ENCODE data around the gene OSBPL5.

OSBPL5 gene

GRCh38 chr11:3177931-3178330, 12.8 kb upstream of the OSBPL5 start:
- no peak overlapping the region for H3K4me3 ChIP-seq (ENCODE audit: low read length)
- H2AFZ ChIP-seq (ENCODE audit: low read depth, low read length), result no peak overlapping the region
- H3K27ac ChIP-seq (ENCODE audit: low read length), result no peak overlapping the region
- H3K4me1 ChIP-seq (ENCODE audit: low read length), result no peaks in the 10 kb centered on the region
- H3K36me3 ChIP-seq (replicated peaks; ENCODE audit: low read depth, low read length), result no peaks in the 10 kb centered on the region
- no peaks in the 10 kb centered on the region for H3K27me3 ChIP-seq (ENCODE audit: low read depth, low read length)
- no peak for TF ChIP-seq EZH2phosphoT487 (IDR thresholded peaks at IDR 0.05; ENCODE audit: low read depth)
- TF ChIP-seq CTCF (IDR thresholded peaks at IDR 0.05; ENCODE audit: low read depth, low read length), result no peak
- no peak overlapping the region for H3K4me2 ChIP-seq (ENCODE audit: low read length)
- H3K79me2 ChIP-seq (ENCODE audit: low read length), result no peaks in the 10 kb centered on the region
- H3K9ac ChIP-seq (ENCODE audit: low read length), result no peak overlapping the region
- no peaks in the 10 kb centered on the region for H4K20me1 ChIP-seq (ENCODE audit: insufficient read depth, low read length)
- peaks cover 11% of the 10 kb centered on the region; the same call in 1 of the 2 replicates for H3K9me3 ChIP-seq (ENCODE audit: insufficient read depth, low read length)

- H3K4me1 ChIP-seq (ENCODE audit: low read length), result no peaks in the 10 kb centered on the region
- no peak overlapping the region for H2AFZ ChIP-seq (ENCODE audit: low read depth, low read length)
- TF ChIP-seq CTCF (IDR thresholded peaks at IDR 0.05; ENCODE audit: low read depth, low read length) (no peak), EZH2phosphoT487 (IDR thresholded peaks at IDR 0.05; ENCODE audit: low read depth) (no peak)
- no peaks in the 10 kb centered on the region for H3K27me3 ChIP-seq (ENCODE audit: low read depth, low read length)
- H3K27ac ChIP-seq (ENCODE audit: low read length), result no peak overlapping the region
- H3K9ac ChIP-seq (ENCODE audit: low read length), result no peak overlapping the region
- no peaks in the 10 kb centered on the region for H4K20me1 ChIP-seq (ENCODE audit: insufficient read depth, low read length)
- no peak overlapping the region for H3K4me3 ChIP-seq (ENCODE audit: low read length)
- H3K4me2 ChIP-seq (ENCODE audit: low read length), result no peak overlapping the region
- peaks cover 11% of the 10 kb centered on the region; the same call in 1 of the 2 replicates for H3K9me3 ChIP-seq (ENCODE audit: insufficient read depth, low read length)
- no peaks in the 10 kb centered on the region for H3K79me2 ChIP-seq (ENCODE audit: low read length)
- no peaks in the 10 kb centered on the region for H3K36me3 ChIP-seq (replicated peaks; ENCODE audit: low read depth, low read length)
Measured at GRCh38 chr11:3176487-3176886, 11.4 kb upstream of the OSBPL5 start.

GRCh38 chr11:3175194-3175593, 10.1 kb upstream of the OSBPL5 start:
- no peak overlapping the region for H3K4me2 ChIP-seq (ENCODE audit: low read length)
- no peaks in the 10 kb centered on the region for H3K4me1 ChIP-seq (ENCODE audit: low read length)
- H3K9me3 ChIP-seq (ENCODE audit: insufficient read depth, low read length), result peaks cover 11% of the 10 kb centered on the region; the same call in 1 of the 2 replicates
- no peaks in the 10 kb centered on the region for H4K20me1 ChIP-seq (ENCODE audit: insufficient read depth, low read length)
- H3K79me2 ChIP-seq (ENCODE audit: low read length), result no peaks in the 10 kb centered on the region
- no peak overlapping the region for H3K9ac ChIP-seq (ENCODE audit: low read length)
- no peak overlapping the region for H2AFZ ChIP-seq (ENCODE audit: low read depth, low read length)
- no peak for TF ChIP-seq CTCF (IDR thresholded peaks at IDR 0.05; ENCODE audit: low read depth, low read length)
- no peak for TF ChIP-seq EZH2phosphoT487 (IDR thresholded peaks at IDR 0.05; ENCODE audit: low read depth)
- H3K27ac ChIP-seq (ENCODE audit: low read length), result no peak overlapping the region
- no peaks in the 10 kb centered on the region for H3K36me3 ChIP-seq (replicated peaks; ENCODE audit: low read depth, low read length)
- no peaks in the 10 kb centered on the region for H3K27me3 ChIP-seq (ENCODE audit: low read depth, low read length)
- no peak overlapping the region for H3K4me3 ChIP-seq (ENCODE audit: low read length)

- TF ChIP-seq EZH2phosphoT487 (IDR thresholded peaks at IDR 0.05; ENCODE audit: low read depth), result no peak
- TF ChIP-seq CTCF (IDR thresholded peaks at IDR 0.05; ENCODE audit: low read depth, low read length), result no peak
- Histone ChIP-seq H3K4me1 (ENCODE audit: low read length) (no peaks in the 10 kb centered on the region), H3K36me3 (replicated peaks; ENCODE audit: low read depth, low read length) (no peaks in the 10 kb centered on the region), H3K9me3 (ENCODE audit: insufficient read depth, low read length) (peaks cover 11% of the 10 kb centered on the region; the same call in 1 of the 2 replicates), H3K4me3 (ENCODE audit: low read length) (no peak overlapping the region), H3K27me3 (ENCODE audit: low read depth, low read length) (no peaks in the 10 kb centered on the region), H3K4me2 (ENCODE audit: low read length) (no peak overlapping the region), H2AFZ (ENCODE audit: low read depth, low read length) (no peak overlapping the region), H3K27ac (ENCODE audit: low read length) (no peak overlapping the region), H3K9ac (ENCODE audit: low read length) (no peak overlapping the region), H3K79me2 (ENCODE audit: low read length) (no peaks in the 10 kb centered on the region), H4K20me1 (ENCODE audit: insufficient read depth, low read length) (no peaks in the 10 kb centered on the region)
Measured at GRCh38 chr11:3174387-3174786, 9.3 kb upstream of the OSBPL5 start.
